ENCODE results near the gene GFPT2. TPM values are rescaled to one million over a fixed set of nuclear protein-coding genes. Genes with fewer than 3 reads are reported as not detected.

Gene GFPT2
- total RNA-seq, 4 donors from 2014 or later: 5.5 to 15.6 (median 6.4) TPM; not detected in 1

- Histone ChIP-seq H3K4me1 (peaks cover 0 to 45% (median 21%) of the 10 kb centered on the region in 3 donors), H3K27me3 (peaks cover 0 to 3% (median 0%) of the 10 kb centered on the region in 4 donors), H3K27ac (peak overlapping the region in 2 of 4 donors; percentile 7 to 10), H3K36me3 (peaks cover 0 to 33% (median 0%) of the 10 kb centered on the region in 3 donors), H3K4me3 (no peak overlapping the region), H3K9me3 (no peaks in the 10 kb centered on the region)
- TF ChIP-seq POLR2A (IDR thresholded peaks at IDR 0.05) (no peak), CTCF (IDR thresholded peaks at IDR 0.05) (no peak)
- intact Hi-C loops (cut with DNase I): no loop called here
- DNase-seq: no peak
- WGBS, 2 donors: 85 to 100% methylated on average over 1 to 3 of the region's 6 CpGs
Measured at GRCh38 chr5:180334176-180334575, 19.0 kb downstream of the GFPT2 start.

- Histone ChIP-seq H3K4me3 (no peak overlapping the region), H3K36me3 (peaks cover 0 to 33% (median 0%) of the 10 kb centered on the region in 3 donors), H3K27ac (peak overlapping the region in 2 of 4 donors; percentile 7 to 10), H3K27me3 (peaks cover 0 to 3% (median 0%) of the 10 kb centered on the region in 4 donors), H3K4me1 (peaks cover 0 to 49% (median 21%) of the 10 kb centered on the region in 3 donors), H3K9me3 (no peaks in the 10 kb centered on the region)
- WGBS, 2 donors: 35 to 40% methylated on average over 1 to 4 of the region's 4 CpGs
- no peak for DNase-seq
- TF ChIP-seq CTCF (IDR thresholded peaks at IDR 0.05) (no peak), POLR2A (IDR thresholded peaks at IDR 0.05) (no peak)
- intact Hi-C loops (cut with DNase I): no loop called here
Measured at GRCh38 chr5:180333661-180334060, 19.5 kb downstream of the GFPT2 start.

DNA sequence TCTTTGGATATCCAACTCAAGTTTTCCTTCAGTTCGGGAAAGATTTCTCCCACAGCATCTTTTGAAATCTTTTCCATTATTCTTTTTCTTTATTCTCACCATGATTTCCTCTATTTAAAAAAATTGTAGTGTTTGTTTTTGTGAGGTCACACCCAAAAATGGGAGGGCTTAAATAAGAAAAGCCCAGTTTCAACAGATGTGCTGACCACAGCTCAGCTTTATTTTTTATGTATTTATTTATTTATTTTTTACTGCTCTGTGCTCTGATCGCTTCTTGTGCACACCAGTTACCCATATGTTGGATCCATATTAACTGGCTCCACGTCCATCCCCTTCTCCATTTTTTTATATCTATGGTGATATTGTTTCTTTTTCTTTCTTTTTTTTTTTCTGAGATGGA is 20.3 kb downstream of the GFPT2 start:
- WGBS, 2 donors: 84% methylated on average over 3 of the region's 3 CpGs
- intact Hi-C loops (cut with DNase I): no loop called here
- TF ChIP-seq POLR2A (IDR thresholded peaks at IDR 0.05) (no peak), CTCF (IDR thresholded peaks at IDR 0.05) (no peak)
- no peaks in the 10 kb centered on the region for H3K9me3 ChIP-seq
- no peak overlapping the region for H3K4me3 ChIP-seq
- peaks cover 0 to 3% (median 0%) of the 10 kb centered on the region in 4 donors for H3K27me3 ChIP-seq
- no peak for DNase-seq
- H3K4me1 ChIP-seq: peaks cover 0 to 54% (median 23%) of the 10 kb centered on the region in 3 donors
- peaks cover 0 to 30% (median 0%) of the 10 kb centered on the region in 3 donors for H3K36me3 ChIP-seq
- H3K27ac ChIP-seq: no peak overlapping the region

GRCh38 chr5:180332051-180332517 is 21.1 kb downstream of the GFPT2 start:
- DNase-seq: no peak
- H3K27ac ChIP-seq: peak overlapping the region in 2 of 4 donors; percentile 65 to 77
- no peaks in the 10 kb centered on the region for H3K9me3 ChIP-seq
- intact Hi-C loops (cut with DNase I): no loop called here
- 25 to 26% methylated on average over 3 to 4 of the region's 13 CpGs for whole genome bisulfite sequencing, 2 donors
- H3K4me3 ChIP-seq: no peak overlapping the region
- TF ChIP-seq CTCF (IDR thresholded peaks at IDR 0.05) (peak in 1 of 6 experiments; percentile 16), POLR2A (IDR thresholded peaks at IDR 0.05) (no peak)
- H3K36me3 ChIP-seq: peaks cover 0 to 25% (median 0%) of the 10 kb centered on the region in 3 donors
- H3K27me3 ChIP-seq: peaks cover 0 to 3% (median 0%) of the 10 kb centered on the region in 4 donors
- peaks cover 0 to 54% (median 23%) of the 10 kb centered on the region in 3 donors for H3K4me1 ChIP-seq

GRCh38 chr5:180331647-180331950 is 21.5 kb downstream of the GFPT2 start:
- DNase-seq: no peak
- intact Hi-C loops (cut with DNase I): no loop called here
- H3K4me3 ChIP-seq: no peak overlapping the region
- H3K27ac ChIP-seq: peak overlapping the region in 2 of 4 donors; percentile 65 to 77
- TF ChIP-seq CTCF (IDR thresholded peaks at IDR 0.05): no peak
- no peak for TF ChIP-seq POLR2A (IDR thresholded peaks at IDR 0.05)
- peaks cover 0 to 54% (median 23%) of the 10 kb centered on the region in 3 donors for H3K4me1 ChIP-seq
- peaks cover 0 to 21% (median 0%) of the 10 kb centered on the region in 3 donors for H3K36me3 ChIP-seq
- H3K9me3 ChIP-seq: no peaks in the 10 kb centered on the region
- WGBS, 2 donors: 30 to 53% methylated on average over 4 to 7 of the region's 7 CpGs
- H3K27me3 ChIP-seq: peaks cover 0 to 3% (median 0%) of the 10 kb centered on the region in 4 donors

Data from esophagus squamous epithelium (tissue), 5 donors.